GM23338 (cell line): ENCODE results near the gene ALDH1A1.

Experiments
- CREB1 ChIP-seq: fragments of 250-450 bp; sonication (Bioruptor Pico); IDR thresholded peaks from 2 replicates; pipeline ENCODE4 v1.5.0; 2020; ENCODE audit warnings: low read depth, mild to moderate bottlenecking, moderate library complexity
- EZH2 ChIP-seq: fragments of 200-600 bp; sonication (generic); IDR thresholded peaks from one replicate; pipeline ENCODE4 v1.8.0; 2017; ENCODE audit warnings: antibody characterized with exemption, mild to moderate bottlenecking, low read depth; ENCODE audit not compliant: unreplicated experiment
- EZH2phosphoT487 ChIP-seq: fragments of 200-600 bp; sonication (generic); IDR thresholded peaks from one replicate; pipeline ENCODE4 v1.8.1; 2018; ENCODE audit warnings: antibody characterized with exemption; ENCODE audit not compliant: unreplicated experiment
- JUNB ChIP-seq: IDR thresholded peaks from one replicate; pipeline ENCODE4 v1.6.1; 2016; ENCODE audit warnings: antibody characterized with exemption; ENCODE audit not compliant: unreplicated experiment
- NANOG ChIP-seq: IDR thresholded peaks from 2 replicates; pipeline ENCODE4 v1.6.1; 2016; ENCODE audit warnings: antibody characterized with exemption, borderline replicate concordance
- POLR2AphosphoS5 ChIP-seq: IDR thresholded peaks from 2 replicates; pipeline ENCODE4 v1.6.1; 2016; ENCODE audit warnings: antibody characterized with exemption, low read depth
- STAT1 ChIP-seq: IDR thresholded peaks from one replicate; pipeline ENCODE4 v1.6.1; 2016; ENCODE audit warnings: antibody characterized with exemption; ENCODE audit not compliant: unreplicated experiment
- ZNF114 ChIP-seq: fragments of 250-450 bp; sonication (Bioruptor Pico); IDR thresholded peaks from 2 replicates; pipeline ENCODE4 v1.5.0; 2020; ENCODE audit warnings: mild to moderate bottlenecking, moderate library complexity
- TF ChIP-seq, protein P1 (sequence below): IDR thresholded peaks from one replicate; pipeline ENCODE4 v1.6.1; 2018; ENCODE audit warnings: antibody characterized with exemption; ENCODE audit not compliant: unreplicated experiment
- TF ChIP-seq, protein P2 (sequence below), 2 experiments: fragments of 200-600 bp in 1 of 2; sonication (generic) in 1 of 2; conservative IDR thresholded peaks; 2 replicates each; pipeline versions ENCODE4 v1.5.1 to v1.6.1; 2016 to 2017; ENCODE audit warnings: antibody characterized with exemption in 2 of 2, low read depth in 2 of 2, mild to moderate bottlenecking in 2 of 2, moderate library complexity in 1 of 2
- TF ChIP-seq, protein P3 (sequence below): IDR thresholded peaks from 2 replicates; pipeline ENCODE4 v1.6.1; 2016; ENCODE audit warnings: antibody characterized with exemption
- TF ChIP-seq, protein P4 (sequence below): fragments of 250-450 bp; sonication (Bioruptor Pico); IDR thresholded peaks from 2 replicates; pipeline ENCODE4 v1.5.0; 2020; ENCODE audit warnings: mild to moderate bottlenecking, moderate library complexity

DNA sequence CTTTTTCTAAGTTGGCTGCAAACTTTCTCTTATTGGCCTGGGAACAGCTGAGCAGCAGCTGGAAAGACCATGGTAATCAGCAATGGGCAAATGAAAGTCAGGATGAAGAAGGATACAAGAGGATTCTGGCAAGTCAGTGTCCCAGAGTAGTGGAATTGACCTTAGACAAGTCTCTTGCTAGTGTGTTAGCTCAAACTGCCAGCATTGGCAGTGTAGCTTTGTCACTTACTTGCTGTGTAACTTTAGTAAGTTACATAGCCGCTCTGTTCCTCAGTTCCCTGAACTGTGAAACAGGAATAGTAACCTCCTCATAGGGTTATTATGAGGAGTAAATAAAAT, 3.6 kb downstream of the ALDH1A1 start:
- TF ChIP-seq, protein P1, sequence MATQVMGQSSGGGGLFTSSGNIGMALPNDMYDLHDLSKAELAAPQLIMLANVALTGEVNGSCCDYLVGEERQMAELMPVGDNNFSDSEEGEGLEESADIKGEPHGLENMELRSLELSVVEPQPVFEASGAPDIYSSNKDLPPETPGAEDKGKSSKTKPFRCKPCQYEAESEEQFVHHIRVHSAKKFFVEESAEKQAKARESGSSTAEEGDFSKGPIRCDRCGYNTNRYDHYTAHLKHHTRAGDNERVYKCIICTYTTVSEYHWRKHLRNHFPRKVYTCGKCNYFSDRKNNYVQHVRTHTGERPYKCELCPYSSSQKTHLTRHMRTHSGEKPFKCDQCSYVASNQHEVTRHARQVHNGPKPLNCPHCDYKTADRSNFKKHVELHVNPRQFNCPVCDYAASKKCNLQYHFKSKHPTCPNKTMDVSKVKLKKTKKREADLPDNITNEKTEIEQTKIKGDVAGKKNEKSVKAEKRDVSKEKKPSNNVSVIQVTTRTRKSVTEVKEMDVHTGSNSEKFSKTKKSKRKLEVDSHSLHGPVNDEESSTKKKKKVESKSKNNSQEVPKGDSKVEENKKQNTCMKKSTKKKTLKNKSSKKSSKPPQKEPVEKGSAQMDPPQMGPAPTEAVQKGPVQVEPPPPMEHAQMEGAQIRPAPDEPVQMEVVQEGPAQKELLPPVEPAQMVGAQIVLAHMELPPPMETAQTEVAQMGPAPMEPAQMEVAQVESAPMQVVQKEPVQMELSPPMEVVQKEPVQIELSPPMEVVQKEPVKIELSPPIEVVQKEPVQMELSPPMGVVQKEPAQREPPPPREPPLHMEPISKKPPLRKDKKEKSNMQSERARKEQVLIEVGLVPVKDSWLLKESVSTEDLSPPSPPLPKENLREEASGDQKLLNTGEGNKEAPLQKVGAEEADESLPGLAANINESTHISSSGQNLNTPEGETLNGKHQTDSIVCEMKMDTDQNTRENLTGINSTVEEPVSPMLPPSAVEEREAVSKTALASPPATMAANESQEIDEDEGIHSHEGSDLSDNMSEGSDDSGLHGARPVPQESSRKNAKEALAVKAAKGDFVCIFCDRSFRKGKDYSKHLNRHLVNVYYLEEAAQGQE, result no peak
- TF ChIP-seq POLR2AphosphoS5, result no peak
- no peak for TF ChIP-seq EZH2
- TF ChIP-seq, protein P2, sequence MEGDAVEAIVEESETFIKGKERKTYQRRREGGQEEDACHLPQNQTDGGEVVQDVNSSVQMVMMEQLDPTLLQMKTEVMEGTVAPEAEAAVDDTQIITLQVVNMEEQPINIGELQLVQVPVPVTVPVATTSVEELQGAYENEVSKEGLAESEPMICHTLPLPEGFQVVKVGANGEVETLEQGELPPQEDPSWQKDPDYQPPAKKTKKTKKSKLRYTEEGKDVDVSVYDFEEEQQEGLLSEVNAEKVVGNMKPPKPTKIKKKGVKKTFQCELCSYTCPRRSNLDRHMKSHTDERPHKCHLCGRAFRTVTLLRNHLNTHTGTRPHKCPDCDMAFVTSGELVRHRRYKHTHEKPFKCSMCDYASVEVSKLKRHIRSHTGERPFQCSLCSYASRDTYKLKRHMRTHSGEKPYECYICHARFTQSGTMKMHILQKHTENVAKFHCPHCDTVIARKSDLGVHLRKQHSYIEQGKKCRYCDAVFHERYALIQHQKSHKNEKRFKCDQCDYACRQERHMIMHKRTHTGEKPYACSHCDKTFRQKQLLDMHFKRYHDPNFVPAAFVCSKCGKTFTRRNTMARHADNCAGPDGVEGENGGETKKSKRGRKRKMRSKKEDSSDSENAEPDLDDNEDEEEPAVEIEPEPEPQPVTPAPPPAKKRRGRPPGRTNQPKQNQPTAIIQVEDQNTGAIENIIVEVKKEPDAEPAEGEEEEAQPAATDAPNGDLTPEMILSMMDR (conservative IDR thresholded peaks at IDR 0.05; ENCODE audit: low read depth in 2 of 2), result no peak
- TF ChIP-seq JUNB, result no peak
- no peak for TF ChIP-seq CREB1
- no peak for TF ChIP-seq EZH2phosphoT487
- TF ChIP-seq, protein P3, sequence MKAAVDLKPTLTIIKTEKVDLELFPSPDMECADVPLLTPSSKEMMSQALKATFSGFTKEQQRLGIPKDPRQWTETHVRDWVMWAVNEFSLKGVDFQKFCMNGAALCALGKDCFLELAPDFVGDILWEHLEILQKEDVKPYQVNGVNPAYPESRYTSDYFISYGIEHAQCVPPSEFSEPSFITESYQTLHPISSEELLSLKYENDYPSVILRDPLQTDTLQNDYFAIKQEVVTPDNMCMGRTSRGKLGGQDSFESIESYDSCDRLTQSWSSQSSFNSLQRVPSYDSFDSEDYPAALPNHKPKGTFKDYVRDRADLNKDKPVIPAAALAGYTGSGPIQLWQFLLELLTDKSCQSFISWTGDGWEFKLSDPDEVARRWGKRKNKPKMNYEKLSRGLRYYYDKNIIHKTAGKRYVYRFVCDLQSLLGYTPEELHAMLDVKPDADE, result no peak
- TF ChIP-seq ZNF114 (CRISPR knock-in tag), result no peak
- TF ChIP-seq NANOG, result no peak
- TF ChIP-seq STAT1, result no peak
- TF ChIP-seq, protein P4, sequence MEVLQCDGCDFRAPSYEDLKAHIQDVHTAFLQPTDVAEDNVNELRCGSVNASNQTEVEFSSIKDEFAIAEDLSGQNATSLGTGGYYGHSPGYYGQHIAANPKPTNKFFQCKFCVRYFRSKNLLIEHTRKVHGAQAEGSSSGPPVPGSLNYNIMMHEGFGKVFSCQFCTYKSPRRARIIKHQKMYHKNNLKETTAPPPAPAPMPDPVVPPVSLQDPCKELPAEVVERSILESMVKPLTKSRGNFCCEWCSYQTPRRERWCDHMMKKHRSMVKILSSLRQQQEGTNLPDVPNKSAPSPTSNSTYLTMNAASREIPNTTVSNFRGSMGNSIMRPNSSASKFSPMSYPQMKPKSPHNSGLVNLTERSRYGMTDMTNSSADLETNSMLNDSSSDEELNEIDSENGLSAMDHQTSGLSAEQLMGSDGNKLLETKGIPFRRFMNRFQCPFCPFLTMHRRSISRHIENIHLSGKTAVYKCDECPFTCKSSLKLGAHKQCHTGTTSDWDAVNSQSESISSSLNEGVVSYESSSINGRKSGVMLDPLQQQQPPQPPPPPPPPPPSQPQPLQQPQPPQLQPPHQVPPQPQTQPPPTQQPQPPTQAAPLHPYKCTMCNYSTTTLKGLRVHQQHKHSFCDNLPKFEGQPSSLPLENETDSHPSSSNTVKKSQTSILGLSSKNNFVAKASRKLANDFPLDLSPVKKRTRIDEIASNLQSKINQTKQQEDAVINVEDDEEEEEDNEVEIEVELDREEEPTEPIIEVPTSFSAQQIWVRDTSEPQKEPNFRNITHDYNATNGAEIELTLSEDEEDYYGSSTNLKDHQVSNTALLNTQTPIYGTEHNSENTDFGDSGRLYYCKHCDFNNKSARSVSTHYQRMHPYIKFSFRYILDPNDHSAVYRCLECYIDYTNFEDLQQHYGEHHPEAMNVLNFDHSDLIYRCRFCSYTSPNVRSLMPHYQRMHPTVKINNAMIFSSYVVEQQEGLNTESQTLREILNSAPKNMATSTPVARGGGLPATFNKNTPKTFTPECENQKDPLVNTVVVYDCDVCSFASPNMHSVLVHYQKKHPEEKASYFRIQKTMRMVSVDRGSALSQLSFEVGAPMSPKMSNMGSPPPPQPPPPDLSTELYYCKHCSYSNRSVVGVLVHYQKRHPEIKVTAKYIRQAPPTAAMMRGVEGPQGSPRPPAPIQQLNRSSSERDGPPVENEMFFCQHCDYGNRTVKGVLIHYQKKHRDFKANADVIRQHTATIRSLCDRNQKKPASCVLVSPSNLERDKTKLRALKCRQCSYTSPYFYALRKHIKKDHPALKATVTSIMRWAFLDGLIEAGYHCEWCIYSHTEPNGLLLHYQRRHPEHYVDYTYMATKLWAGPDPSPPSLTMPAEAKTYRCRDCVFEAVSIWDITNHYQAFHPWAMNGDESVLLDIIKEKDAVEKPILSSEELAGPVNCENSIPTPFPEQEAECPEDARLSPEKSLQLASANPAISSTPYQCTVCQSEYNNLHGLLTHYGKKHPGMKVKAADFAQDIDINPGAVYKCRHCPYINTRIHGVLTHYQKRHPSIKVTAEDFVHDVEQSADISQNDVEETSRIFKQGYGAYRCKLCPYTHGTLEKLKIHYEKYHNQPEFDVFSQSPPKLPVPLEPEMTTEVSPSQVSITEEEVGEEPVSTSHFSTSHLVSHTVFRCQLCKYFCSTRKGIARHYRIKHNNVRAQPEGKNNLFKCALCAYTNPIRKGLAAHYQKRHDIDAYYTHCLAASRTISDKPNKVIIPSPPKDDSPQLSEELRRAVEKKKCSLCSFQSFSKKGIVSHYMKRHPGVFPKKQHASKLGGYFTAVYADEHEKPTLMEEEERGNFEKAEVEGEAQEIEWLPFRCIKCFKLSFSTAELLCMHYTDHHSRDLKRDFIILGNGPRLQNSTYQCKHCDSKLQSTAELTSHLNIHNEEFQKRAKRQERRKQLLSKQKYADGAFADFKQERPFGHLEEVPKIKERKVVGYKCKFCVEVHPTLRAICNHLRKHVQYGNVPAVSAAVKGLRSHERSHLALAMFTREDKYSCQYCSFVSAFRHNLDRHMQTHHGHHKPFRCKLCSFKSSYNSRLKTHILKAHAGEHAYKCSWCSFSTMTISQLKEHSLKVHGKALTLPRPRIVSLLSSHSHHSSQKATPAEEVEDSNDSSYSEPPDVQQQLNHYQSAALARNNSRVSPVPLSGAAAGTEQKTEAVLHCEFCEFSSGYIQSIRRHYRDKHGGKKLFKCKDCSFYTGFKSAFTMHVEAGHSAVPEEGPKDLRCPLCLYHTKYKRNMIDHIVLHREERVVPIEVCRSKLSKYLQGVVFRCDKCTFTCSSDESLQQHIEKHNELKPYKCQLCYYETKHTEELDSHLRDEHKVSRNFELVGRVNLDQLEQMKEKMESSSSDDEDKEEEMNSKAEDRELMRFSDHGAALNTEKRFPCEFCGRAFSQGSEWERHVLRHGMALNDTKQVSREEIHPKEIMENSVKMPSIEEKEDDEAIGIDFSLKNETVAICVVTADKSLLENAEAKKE (CRISPR knock-in tag), result no peak
